Measurements from ENCODE around the gene INPP5D.

DNA sequence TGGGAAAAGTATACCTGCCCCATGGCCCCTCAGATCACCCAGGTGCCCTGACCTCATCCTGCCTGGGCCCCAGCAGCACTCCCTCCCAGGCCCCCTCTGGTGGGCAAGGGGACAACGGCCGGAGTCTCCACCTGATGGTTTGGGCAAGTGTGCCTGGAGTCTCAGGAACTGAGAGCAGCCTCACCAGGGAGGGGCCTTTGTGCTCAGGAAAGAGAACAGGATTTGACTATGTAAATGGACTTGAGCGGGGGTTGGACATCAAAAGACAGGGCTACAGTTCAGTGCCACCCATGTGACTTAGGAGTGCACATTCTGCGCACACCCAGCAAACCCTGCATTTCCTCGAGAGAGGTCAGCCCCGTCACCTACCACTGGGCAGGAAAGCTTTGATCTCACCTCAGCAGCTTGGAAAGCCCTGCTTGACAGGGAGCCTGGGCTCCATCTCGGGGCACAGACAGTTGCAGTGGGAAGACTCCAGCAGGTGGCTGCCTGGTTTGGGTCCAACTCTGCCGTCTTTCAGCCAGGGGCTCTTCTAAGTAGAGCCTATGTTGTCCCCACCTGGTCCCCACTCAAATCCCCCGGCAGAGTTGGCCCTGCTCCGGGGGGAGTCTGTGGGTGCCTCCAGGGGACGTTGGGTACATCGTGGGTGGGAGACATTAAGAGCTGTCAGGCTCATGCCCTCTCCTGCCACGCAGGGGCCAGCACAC is 3.3 kb downstream of the INPP5D start:
- TF ChIP-seq POLR2A (IDR thresholded peaks at IDR 0.05; ENCODE audit: low read length) (no peak), GATA1 (IDR thresholded peaks at IDR 0.05; ENCODE audit: low read depth, low read length) (no peak)

All from erythroblast (primary cell).